HepG2 (cell line): ENCODE measurements around the gene MRPS14. TPM values are rescaled to one million over a fixed set of nuclear protein-coding genes. Genes with fewer than 3 reads are reported as not detected.

ENCODE experiments used
- GZF1 ChIP-seq: sonication (generic); formaldehyde crosslinking; IDR thresholded peaks from 2 replicates; pipeline ENCODE4 v1.5.1; 2020; ENCODE audit warnings: mild to moderate bottlenecking, missing genetic modification reagents
- HBP1 ChIP-seq: IDR thresholded peaks from 2 replicates; pipeline ENCODE4 v1.6.1; 2016; ENCODE audit warnings: low read depth, control low read depth
- HMGXB4 ChIP-seq, 2 experiments: sonication (generic) in 1 of 2; formaldehyde crosslinking in 1 of 2; IDR thresholded peaks; 2 replicates each; pipeline versions ENCODE4 v1.4.0 to v1.6.1; 2018 to 2020; ENCODE audit warnings: missing genetic modification reagents in 2 of 2, borderline replicate concordance in 1 of 2, low read depth in 1 of 2, mild to moderate bottlenecking in 1 of 2, missing biosample characterization in 1 of 2
- KLF11 ChIP-seq: IDR thresholded peaks from 2 replicates; pipeline ENCODE4 v1.6.1; 2016; ENCODE audit warnings: missing compliant biosample characterization
- MBD4 ChIP-seq: IDR thresholded peaks from 2 replicates; pipeline ENCODE4 v1.6.1; 2012; ENCODE audit warnings: low read length, inconsistent platforms, borderline replicate concordance
- PATZ1 ChIP-seq: sonication (generic); formaldehyde crosslinking; IDR thresholded peaks from 2 replicates; pipeline ENCODE4 v1.4.0; 2020; ENCODE audit warnings: missing genetic modification reagents
- PHB2 ChIP-seq: fragments of 450-650 bp; IDR thresholded peaks from 2 replicates; pipeline ENCODE4 v1.6.1; 2018; ENCODE audit not compliant: partially characterized antibody
- RBM22 ChIP-seq: fragments of 200-400 bp; formaldehyde crosslinking; optimal IDR thresholded peaks from 2 replicates; pipeline ENCODE3; 2017; ENCODE audit warnings: mild to moderate bottlenecking, low read length, moderate library complexity
- SNAI1 ChIP-seq: sonication (generic); formaldehyde crosslinking; IDR thresholded peaks from 2 replicates; pipeline ENCODE4 v1.5.0; 2020; ENCODE audit warnings: mild to moderate bottlenecking, missing genetic modification reagents, borderline replicate concordance
- TEAD2 ChIP-seq: sonication (generic); formaldehyde crosslinking; IDR thresholded peaks from 2 replicates; pipeline ENCODE4 v1.9.0; 2021; ENCODE audit warnings: missing genetic modification reagents
- ZFX ChIP-seq: sonication (generic); formaldehyde crosslinking; IDR thresholded peaks from 2 replicates; pipeline ENCODE4 v1.4.0; 2020; ENCODE audit warnings: mild to moderate bottlenecking, low read depth, missing genetic modification reagents, moderate library complexity
- polyA plus RNA-seq, 8 experiments: library from polyadenylated mRNA; depleted of rRNA in 3 of 8; stranded (reverse) in 7 of 8; unstranded in 1 of 8; fragments of >200 nt; fragmentation: Illumina TruSeq in 4 of 8; extraction: Trizol in 4 of 8; gene quantifications; 2 replicates each; pipeline versions ENCODE4 v1.2.1 to v1.2.3, GENCODE V29; 2011 to 2016; ENCODE audit warnings: low read depth in 4 of 8, missing spikeins in 1 of 8, mixed read lengths in 1 of 8; ENCODE audit not compliant: insufficient read depth in 1 of 8
- total RNA-seq, 5 experiments: library from RNA; depleted of rRNA; stranded (reverse); fragments of >200 nt; fragmentation: Illumina TruSeq; extraction: Trizol; gene quantifications; 2 replicates each; pipeline ENCODE4 v1.2.3, GENCODE V29; 2016; ENCODE audit warnings: low read depth in 1 of 5
- TF ChIP-seq, protein P1 (sequence below): sonication (generic); formaldehyde crosslinking; IDR thresholded peaks from 2 replicates; pipeline ENCODE4 v1.4.0; 2020; ENCODE audit warnings: missing genetic modification reagents
- TF ChIP-seq, protein P2 (sequence below): sonication (generic); formaldehyde crosslinking; IDR thresholded peaks from 2 replicates; pipeline ENCODE4 v1.4.0; 2020; ENCODE audit warnings: missing genetic modification reagents, borderline replicate concordance
- TF ChIP-seq, protein P3 (sequence below): sonication (generic); formaldehyde crosslinking; IDR thresholded peaks from 2 replicates; pipeline ENCODE4 v1.4.0; 2020; ENCODE audit warnings: mild to moderate bottlenecking, missing genetic modification reagents
- TF ChIP-seq, protein P4 (sequence below): sonication (generic); formaldehyde crosslinking; IDR thresholded peaks from 2 replicates; pipeline ENCODE4 v1.5.0; 2020; ENCODE audit warnings: mild to moderate bottlenecking, low read depth, missing genetic modification reagents, borderline replicate concordance

The MRPS14 gene
- total and polyA plus RNA-seq, 2 of the 13 experiments (the other 11 are each of a cell fraction or from before 2014, with no cell fraction given): 36.6 to 43.2 TPM

DNA sequence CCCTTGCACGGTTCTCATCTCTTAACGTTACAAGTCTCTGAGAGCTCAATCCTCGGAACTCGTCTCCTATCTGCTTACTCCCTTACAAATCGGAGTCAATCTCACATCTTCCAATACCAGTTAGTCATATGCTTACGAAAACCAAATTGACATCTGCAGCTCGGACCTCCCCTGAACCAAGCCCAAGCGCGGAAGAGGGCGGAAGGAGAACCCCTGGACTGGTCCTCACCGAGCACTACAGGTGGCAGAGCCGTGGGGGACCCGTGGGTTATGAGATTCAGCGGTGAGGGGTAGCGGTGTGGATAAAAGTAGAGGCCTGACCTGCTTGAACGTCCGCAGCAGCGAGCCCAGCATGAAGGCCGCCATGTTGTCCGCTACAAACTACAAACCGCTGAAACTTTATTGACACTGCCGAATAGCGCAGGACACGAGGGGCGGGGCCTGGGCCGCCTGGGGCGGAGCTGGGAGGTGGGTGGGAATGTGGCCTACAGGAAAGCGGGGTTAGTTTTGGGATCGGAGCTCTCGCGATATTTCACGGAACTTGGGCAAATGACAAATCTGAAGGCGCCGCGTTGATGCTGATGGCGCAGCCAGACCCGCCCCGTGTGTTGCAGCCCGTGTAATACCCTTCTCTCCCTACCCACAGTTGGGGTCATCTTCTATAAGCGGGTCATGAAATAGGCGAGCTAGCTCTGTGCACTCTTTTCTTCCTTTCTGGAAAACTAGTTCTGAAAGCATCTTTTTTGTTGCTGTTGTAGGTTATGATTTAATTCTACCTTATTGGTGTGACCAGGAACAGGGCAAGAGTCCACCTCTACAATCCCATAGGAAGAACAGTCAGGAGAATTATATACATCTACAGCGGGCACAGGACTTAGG is at the start of gene MRPS14 (continued):
- TF ChIP-seq PATZ1 (CRISPR knock-in tag) (no peak; the same call in 1 of the 2 replicates), PHB2 (no peak), GZF1 (no peak), TEAD2 (no peak), SNAI1 (CRISPR knock-in tag) (no peak), HMGXB4 (CRISPR knock-in tag; IDR thresholded peaks at IDR 0.05; ENCODE audit: borderline replicate concordance in 1 of 2, low read depth in 1 of 2) (peak; percentile 72 to 81), MBD4 (no peak), KLF11 (CRISPR knock-in tag) (peak; percentile 59; the same call in 1 of the 2 replicates), RBM22 (no peak), ZFX (peak; percentile 91), HBP1 (no peak; the same call in 1 of the 2 replicates)
- TF ChIP-seq, protein P1, sequence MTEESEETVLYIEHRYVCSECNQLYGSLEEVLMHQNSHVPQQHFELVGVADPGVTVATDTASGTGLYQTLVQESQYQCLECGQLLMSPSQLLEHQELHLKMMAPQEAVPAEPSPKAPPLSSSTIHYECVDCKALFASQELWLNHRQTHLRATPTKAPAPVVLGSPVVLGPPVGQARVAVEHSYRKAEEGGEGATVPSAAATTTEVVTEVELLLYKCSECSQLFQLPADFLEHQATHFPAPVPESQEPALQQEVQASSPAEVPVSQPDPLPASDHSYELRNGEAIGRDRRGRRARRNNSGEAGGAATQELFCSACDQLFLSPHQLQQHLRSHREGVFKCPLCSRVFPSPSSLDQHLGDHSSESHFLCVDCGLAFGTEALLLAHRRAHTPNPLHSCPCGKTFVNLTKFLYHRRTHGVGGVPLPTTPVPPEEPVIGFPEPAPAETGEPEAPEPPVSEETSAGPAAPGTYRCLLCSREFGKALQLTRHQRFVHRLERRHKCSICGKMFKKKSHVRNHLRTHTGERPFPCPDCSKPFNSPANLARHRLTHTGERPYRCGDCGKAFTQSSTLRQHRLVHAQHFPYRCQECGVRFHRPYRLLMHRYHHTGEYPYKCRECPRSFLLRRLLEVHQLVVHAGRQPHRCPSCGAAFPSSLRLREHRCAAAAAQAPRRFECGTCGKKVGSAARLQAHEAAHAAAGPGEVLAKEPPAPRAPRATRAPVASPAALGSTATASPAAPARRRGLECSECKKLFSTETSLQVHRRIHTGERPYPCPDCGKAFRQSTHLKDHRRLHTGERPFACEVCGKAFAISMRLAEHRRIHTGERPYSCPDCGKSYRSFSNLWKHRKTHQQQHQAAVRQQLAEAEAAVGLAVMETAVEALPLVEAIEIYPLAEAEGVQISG (CRISPR knock-in tag): peak; percentile 87
- TF ChIP-seq, protein P2, sequence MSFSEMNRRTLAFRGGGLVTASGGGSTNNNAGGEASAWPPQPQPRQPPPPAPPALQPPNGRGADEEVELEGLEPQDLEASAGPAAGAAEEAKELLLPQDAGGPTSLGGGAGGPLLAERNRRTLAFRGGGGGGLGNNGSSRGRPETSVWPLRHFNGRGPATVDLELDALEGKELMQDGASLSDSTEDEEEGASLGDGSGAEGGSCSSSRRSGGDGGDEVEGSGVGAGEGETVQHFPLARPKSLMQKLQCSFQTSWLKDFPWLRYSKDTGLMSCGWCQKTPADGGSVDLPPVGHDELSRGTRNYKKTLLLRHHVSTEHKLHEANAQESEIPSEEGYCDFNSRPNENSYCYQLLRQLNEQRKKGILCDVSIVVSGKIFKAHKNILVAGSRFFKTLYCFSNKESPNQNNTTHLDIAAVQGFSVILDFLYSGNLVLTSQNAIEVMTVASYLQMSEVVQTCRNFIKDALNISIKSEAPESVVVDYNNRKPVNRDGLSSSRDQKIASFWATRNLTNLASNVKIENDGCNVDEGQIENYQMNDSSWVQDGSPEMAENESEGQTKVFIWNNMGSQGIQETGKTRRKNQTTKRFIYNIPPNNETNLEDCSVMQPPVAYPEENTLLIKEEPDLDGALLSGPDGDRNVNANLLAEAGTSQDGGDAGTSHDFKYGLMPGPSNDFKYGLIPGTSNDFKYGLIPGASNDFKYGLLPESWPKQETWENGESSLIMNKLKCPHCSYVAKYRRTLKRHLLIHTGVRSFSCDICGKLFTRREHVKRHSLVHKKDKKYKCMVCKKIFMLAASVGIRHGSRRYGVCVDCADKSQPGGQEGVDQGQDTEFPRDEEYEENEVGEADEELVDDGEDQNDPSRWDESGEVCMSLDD (CRISPR knock-in tag): no peak
- TF ChIP-seq, protein P3, sequence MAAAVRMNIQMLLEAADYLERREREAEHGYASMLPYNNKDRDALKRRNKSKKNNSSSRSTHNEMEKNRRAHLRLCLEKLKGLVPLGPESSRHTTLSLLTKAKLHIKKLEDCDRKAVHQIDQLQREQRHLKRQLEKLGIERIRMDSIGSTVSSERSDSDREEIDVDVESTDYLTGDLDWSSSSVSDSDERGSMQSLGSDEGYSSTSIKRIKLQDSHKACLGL (CRISPR knock-in tag): 0 out of 2 replicates have a peak, but pooled peaks have one; percentile 19
- TF ChIP-seq, protein P4, sequence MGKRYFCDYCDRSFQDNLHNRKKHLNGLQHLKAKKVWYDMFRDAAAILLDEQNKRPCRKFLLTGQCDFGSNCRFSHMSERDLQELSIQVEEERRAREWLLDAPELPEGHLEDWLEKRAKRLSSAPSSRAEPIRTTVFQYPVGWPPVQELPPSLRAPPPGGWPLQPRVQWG (CRISPR knock-in tag): no peak
